Endodermal cell (in vitro differentiated cells): ENCODE data around the gene BRICD5. TPM values are rescaled to one million over a fixed set of nuclear protein-coding genes. Genes with fewer than 3 reads are reported as not detected.
"Not testable (repeated sequence)": the region's sequence is repeated elsewhere in the genome, so short reads cannot be mapped to it uniquely, and the experiment has no call there.

ENCODE experiments used
- DNase-seq: peaks from one replicate; pipeline ENCODE4 v3.0.0-alpha.2; 2017
- H3K27ac ChIP-seq: 2 replicates; pipeline ENCODE4 v1.5.1; 2013; ENCODE audit warnings: mild to moderate bottlenecking, low read depth, low read length, moderate library complexity
- H3K27me3 ChIP-seq: 2 replicates; pipeline ENCODE4 v1.6.1; 2013; ENCODE audit warnings: mild to moderate bottlenecking, low read length, moderate library complexity; ENCODE audit not compliant: insufficient read depth, control insufficient read depth, poor library complexity, severe bottlenecking
- H3K36me3 ChIP-seq: 2 replicates; pipeline ENCODE4 v1.7.0; 2013; ENCODE audit warnings: mild to moderate bottlenecking, low read length, moderate library complexity; ENCODE audit not compliant: control insufficient read depth, insufficient read depth
- H3K4me1 ChIP-seq: one replicate; pipeline ENCODE4 v1.7.0; 2013; ENCODE audit warnings: low read length; ENCODE audit not compliant: control insufficient read depth, insufficient read depth
- H3K4me3 ChIP-seq: 2 replicates; pipeline ENCODE4 v1.5.1; 2013; ENCODE audit warnings: mild to moderate bottlenecking, low read length, moderate library complexity
- H3K9ac ChIP-seq: 2 replicates; pipeline ENCODE4 v1.6.1; 2013; ENCODE audit warnings: mild to moderate bottlenecking, low read length, moderate library complexity; ENCODE audit not compliant: poor library complexity, severe bottlenecking; ENCODE audit errors: extremely low read depth
- H3K9me3 ChIP-seq: 2 replicates; pipeline ENCODE4 v1.6.1; 2013; ENCODE audit warnings: mild to moderate bottlenecking, low read length, moderate library complexity; ENCODE audit not compliant: control insufficient read depth
- H3K27ac Mint-ChIP-seq: 2 replicates; pipeline ENCODE4 v1.8.0; 2020; ENCODE audit warnings: mixed read lengths
- H3K27me3 Mint-ChIP-seq: 2 replicates; pipeline ENCODE4 v1.8.0; 2021; ENCODE audit warnings: mild to moderate bottlenecking, mixed read lengths; ENCODE audit not compliant: insufficient read depth
- H3K36me3 Mint-ChIP-seq: 2 replicates; pipeline ENCODE4 v1.8.0; 2020; ENCODE audit warnings: low read depth, mixed read lengths
- H3K4me1 Mint-ChIP-seq: 2 replicates; pipeline ENCODE4 v1.8.0; 2020; ENCODE audit warnings: mixed read lengths
- H3K4me3 Mint-ChIP-seq: 2 replicates; pipeline ENCODE4 v1.8.0; 2020; ENCODE audit warnings: mild to moderate bottlenecking, moderate library complexity, mixed read lengths
- H3K9me3 Mint-ChIP-seq: 2 replicates; pipeline ENCODE4 v1.8.0; 2020; ENCODE audit warnings: mild to moderate bottlenecking, mixed read lengths
- CTCF ChIP-seq: fragments of 200-600 bp; sonication (generic); conservative IDR thresholded peaks from 2 replicates; pipeline ENCODE4 v1.5.0; 2021; ENCODE audit warnings: antibody characterized with exemption, mild to moderate bottlenecking
- WGBS, 2 experiments: methylation state at CpG; one replicate each; pipeline versions ENCODE4 v1.1.5 to v1.1.7; 2013; ENCODE audit warnings: missing lambda C conversion rate in 2 of 2, mixed read lengths in 1 of 2; ENCODE audit not compliant: insufficient coverage in 1 of 2, insufficient read length in 1 of 2; 5-methylcytosine and 5-hydroxymethylcytosine counted together
- total RNA-seq, 2 donors: library from RNA; stranded (reverse); fragmentation: NEBNext Ultra II Directional in 1 of 2; extraction: Animal tissue kit (Norgen Biotek cat#: 25700) in 1 of 2; gene quantifications; 2 replicates in 1 of 2; 3 replicates in 1 of 2; pipeline ENCODE4 v1.2.1, GENCODE V29; 2021

The BRICD5 gene
- total RNA-seq, 2 donors from 2014 or later: 7.7 to 15.0 TPM

DNA sequence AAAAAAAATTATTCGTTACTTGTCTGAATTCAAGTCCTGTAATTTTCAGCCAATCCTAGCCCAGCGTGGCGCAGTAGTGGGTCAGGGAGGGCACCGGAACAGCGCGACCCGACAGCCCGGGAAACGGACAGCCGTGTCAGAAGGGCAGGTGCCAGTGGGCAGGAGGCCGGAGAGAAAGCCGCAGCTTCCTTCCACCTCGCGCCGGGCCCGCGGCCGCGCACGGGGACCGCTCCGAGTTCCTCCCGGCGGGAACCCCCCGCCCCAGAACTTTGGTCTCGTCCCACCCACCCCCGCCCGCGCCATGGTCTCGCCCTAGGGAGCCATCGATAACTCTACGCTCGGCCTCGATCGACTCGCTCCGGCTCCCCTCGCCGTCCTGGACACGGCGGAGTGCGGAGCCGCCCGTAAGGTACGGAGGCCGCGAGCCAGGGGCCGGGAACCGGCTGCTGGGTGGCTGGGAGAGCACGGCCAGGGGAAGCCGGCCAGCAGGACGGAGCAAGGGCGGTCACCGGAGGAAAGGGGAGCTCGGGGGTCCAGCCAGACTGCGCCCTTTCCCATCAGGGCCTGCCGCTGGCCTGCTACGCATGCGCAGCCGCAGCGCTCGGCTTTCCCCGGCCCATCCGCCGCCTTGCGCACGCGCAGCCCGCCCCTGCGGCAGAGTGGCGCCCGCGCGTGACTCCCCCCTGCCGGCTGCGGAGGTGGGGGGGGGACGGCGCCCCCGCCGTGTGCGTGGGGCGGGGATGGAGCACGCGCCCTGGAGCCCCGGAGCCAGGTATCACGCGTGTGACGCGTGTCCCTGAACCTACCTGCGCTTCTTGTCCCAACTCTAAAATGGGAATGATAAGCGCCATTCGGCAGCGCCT, 5.3 kb downstream of the BRICD5 start, which contains the start of gene MLST8:
Gene MLST8 (plus strand): TSS at position 351 of the 863 bp plus-strand sequence. CDS start 632 bp downstream, outside the sequence.
- WGBS, 2 experiments: 1% methylated on average over 33 to 93 of the region's 93 CpGs
- Mint-ChIP-seq H3K4me3 (peak within 1 kb of the TSS; percentile 68), H3K9me3 (peaks cover 5% of the 10 kb centered on the region), H3K36me3 (peaks cover 21% of the 10 kb centered on the region), H3K27me3 (peaks cover 28% of the 10 kb centered on the region), H3K4me1 (peaks cover 2% of the 10 kb centered on the region), H3K27ac (peak within 1 kb of the TSS; percentile 75)
- peak within 1 kb of the TSS; percentile 68 for H3K27ac ChIP-seq
- TF ChIP-seq CTCF: peak; percentile 43
- H3K9me3 ChIP-seq: no peaks in the 10 kb centered on the region
- no peaks in the 10 kb centered on the region for H3K4me1 ChIP-seq
- H3K4me3 ChIP-seq: peak within 1 kb of the TSS; percentile 90
- peak; percentile 92 for DNase-seq
- H3K36me3 ChIP-seq: peaks cover 15% of the 10 kb centered on the region
- H3K27me3 ChIP-seq: peaks cover 5% of the 10 kb centered on the region
- peak within 1 kb of the TSS; percentile 55 for H3K9ac ChIP-seq

GRCh38 chr16:2204416-2205103, 6.1 kb downstream of the BRICD5 start:
- TF ChIP-seq CTCF: no peak
- Histone ChIP-seq H3K27me3 (peaks cover 10% of the 10 kb centered on the region), H3K4me1 (no peaks in the 10 kb centered on the region), H3K9ac (peak overlapping the region; percentile 55), H3K9me3 (no peaks in the 10 kb centered on the region), H3K4me3 (peak overlapping the region; percentile 90), H3K36me3 (peaks cover 15% of the 10 kb centered on the region), H3K27ac (no peak overlapping the region)
- Mint-ChIP-seq H3K27ac (no peak overlapping the region), H3K9me3 (peaks cover 5% of the 10 kb centered on the region), H3K27me3 (peaks cover 35% of the 10 kb centered on the region), H3K4me3 (peak overlapping the region; percentile 68), H3K4me1 (peaks cover 2% of the 10 kb centered on the region), H3K36me3 (peaks cover 21% of the 10 kb centered on the region)
- 84 to 96% methylated on average over 10 to 13 of the region's 13 CpGs for WGBS, 2 experiments
- DNase-seq: no peak

DNA sequence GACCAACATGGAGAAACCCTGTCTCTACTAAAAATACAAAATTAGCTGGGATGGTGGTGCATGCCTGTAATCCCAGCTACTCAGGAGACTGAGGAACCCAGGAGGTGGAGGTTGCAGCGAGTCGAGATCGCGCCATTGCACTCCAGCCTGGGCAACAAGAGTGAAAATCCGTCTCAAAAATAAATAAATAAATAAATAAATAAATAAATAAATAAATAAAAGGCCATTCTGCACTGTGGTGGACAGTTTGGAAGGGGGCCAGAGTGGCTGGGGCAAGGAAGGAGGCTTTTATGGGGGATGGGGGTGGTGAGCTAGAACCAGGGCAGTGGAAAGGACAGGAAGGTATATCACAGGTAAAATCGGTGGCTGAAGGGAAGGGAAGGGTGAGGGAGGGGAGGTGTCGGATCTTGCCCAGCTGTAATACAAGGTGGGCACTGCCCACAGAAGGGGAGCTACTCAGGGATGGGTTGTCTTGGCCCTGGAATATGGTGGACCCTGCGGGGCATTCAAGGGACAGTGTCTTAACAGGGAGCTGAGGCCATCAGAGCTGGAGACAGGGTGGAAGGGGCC, 7.5 kb downstream of the BRICD5 start:
- not testable (repeated sequence) for H3K4me1 ChIP-seq, H3K9ac ChIP-seq, H3K27ac Mint-ChIP-seq, H3K27ac ChIP-seq, H3K9me3 Mint-ChIP-seq, H3K36me3 ChIP-seq, H3K9me3 ChIP-seq, H3K4me1 Mint-ChIP-seq, DNase-seq, H3K4me3 ChIP-seq
- peak overlapping the region; percentile 68 for H3K4me3 Mint-ChIP-seq
- H3K27me3 ChIP-seq: peaks cover 24% of the 10 kb centered on the region
- peaks cover 18% of the 10 kb centered on the region for H3K36me3 Mint-ChIP-seq
- H3K27me3 Mint-ChIP-seq: peaks cover 49% of the 10 kb centered on the region
- 95 to 100% methylated on average over 2 to 5 of the region's 8 CpGs for WGBS, 2 experiments
